Endothelial cell of umbilical vein (primary cell): ENCODE results near the gene ZNF407. TPM values are rescaled to one million over a fixed set of nuclear protein-coding genes. Genes with fewer than 3 reads are reported as not detected.

Experiments
- BruUV-seq: library from RNA; stranded (reverse); fragments of 400-500 nt; replicated peaks from 2 replicates; lab custom pipeline; 2021; lab: Mats Ljungman, UMichigan
- CTCF ChIA-PET: fragments of 300-600, 350-600 bp; sonication (Branson Sonifier 250); formaldehyde crosslinking; loops from one replicate; lab custom pipeline; 2021; ENCODE audit warnings: antibody characterized with exemption, inconsistent platforms; lab: Charles Lee
- POLR2A ChIA-PET: fragments of 300-600, 350-600 bp; sonication (Branson Sonifier 250); formaldehyde crosslinking; loops from one replicate; lab custom pipeline; 2021; ENCODE audit warnings: antibody characterized with exemption, inconsistent platforms; lab: Charles Lee
- DNase-seq: peaks from one replicate; pipeline ENCODE4 v3.0.0-alpha.2; 2011; ENCODE audit warnings: low read depth, low spot score
- FAIRE-seq: peaks from 2 replicates; lab custom pipeline; 2011; peaks lifted over from hg19 to GRCh38; lab: Jason Lieb, UNC
- H2AFZ ChIP-seq: 2 replicates; pipeline ENCODE4 v1.6.0; 2012; ENCODE audit warnings: low read depth, low read length, control low read depth, inconsistent platforms
- H3K27ac ChIP-seq: 2 replicates; pipeline ENCODE4 v1.5.1; 2011; ENCODE audit warnings: low read depth, mild to moderate bottlenecking, control low read depth, low read length, moderate library complexity; ENCODE audit not compliant: insufficient read depth
- H3K27me3 ChIP-seq, 2 experiments: 2 replicates each; pipeline versions ENCODE4 v1.6.0 to v1.6.1; 2011; ENCODE audit warnings: low read length in 2 of 2, mixed read lengths in 1 of 2; ENCODE audit not compliant: control insufficient read depth in 2 of 2, insufficient read depth in 2 of 2
- H3K36me3 ChIP-seq, 2 experiments: 2 replicates in 1 of 2; 3 replicates in 1 of 2; pipeline ENCODE4 v1.5.1; 2011; ENCODE audit warnings: low read length in 2 of 2, mild to moderate bottlenecking in 1 of 2, moderate library complexity in 1 of 2; ENCODE audit not compliant: control insufficient read depth in 2 of 2, insufficient read depth in 2 of 2; ENCODE audit errors: extremely low read depth in 1 of 2
- H3K4me1 ChIP-seq: 3 replicates; pipeline ENCODE4 v1.5.1; 2011; ENCODE audit warnings: mild to moderate bottlenecking, low read length; ENCODE audit not compliant: control insufficient read depth, insufficient read depth; ENCODE audit errors: extremely low read depth
- H3K4me2 ChIP-seq: 2 replicates; pipeline ENCODE4 v1.6.1; 2011; ENCODE audit warnings: low read length, control low read depth, mixed read lengths; ENCODE audit not compliant: insufficient read depth
- H3K4me3 ChIP-seq, 3 experiments: fragments of 200-600 bp in 1 of 3; sonication (generic), shearing (Covaris generic) in 1 of 3; replicated peaks in 1 of 3; 2 replicates each; pipeline ENCODE4 v1.5.1; 2011 to 2016; ENCODE audit warnings: control low read depth in 3 of 3, low read length in 3 of 3, mild to moderate bottlenecking in 2 of 3, inconsistent platforms in 1 of 3, low read depth in 1 of 3, moderate library complexity in 1 of 3; ENCODE audit not compliant: insufficient read depth in 1 of 3
- H3K79me2 ChIP-seq: 2 replicates; pipeline ENCODE4 v1.6.0; 2012; ENCODE audit warnings: low read length, inconsistent platforms; ENCODE audit not compliant: control insufficient read depth, insufficient read depth
- H3K9ac ChIP-seq: replicated peaks from 2 replicates; pipeline ENCODE3; 2011; ENCODE audit warnings: low read length, control low read depth; ENCODE audit not compliant: insufficient read depth; ENCODE audit errors: extremely low read depth
- H3K9me1 ChIP-seq: replicated peaks from 3 replicates; pipeline ENCODE4 v1.6.0; 2011; ENCODE audit warnings: mild to moderate bottlenecking, low read length; ENCODE audit not compliant: control insufficient read depth, insufficient read depth; ENCODE audit errors: extremely low read depth
- H3K9me3 ChIP-seq: replicated peaks from 2 replicates; pipeline ENCODE4 v1.5.1; 2012; ENCODE audit warnings: low read length, inconsistent platforms; ENCODE audit not compliant: control insufficient read depth, insufficient read depth
- H4K20me1 ChIP-seq: replicated peaks from 2 replicates; pipeline ENCODE3; 2011; ENCODE audit warnings: mild to moderate bottlenecking, low read length; ENCODE audit not compliant: control insufficient read depth, insufficient read depth; ENCODE audit errors: extremely low read depth
- EZH2 ChIP-seq: IDR thresholded peaks from 2 replicates; pipeline ENCODE4 v1.6.1; 2012; ENCODE audit warnings: borderline replicate concordance, low read depth, mild to moderate bottlenecking, moderate library complexity, low read length, inconsistent platforms; ENCODE audit not compliant: severe bottlenecking
- FOS ChIP-seq: IDR thresholded peaks from 2 replicates; pipeline ENCODE4 v1.6.1; 2011; ENCODE audit warnings: mild to moderate bottlenecking, low read length, moderate library complexity, borderline replicate concordance; ENCODE audit not compliant: insufficient read depth
- JUN ChIP-seq: IDR thresholded peaks from 2 replicates; pipeline ENCODE4 v1.6.1; 2011; ENCODE audit warnings: borderline replicate concordance, low read depth; ENCODE audit not compliant: insufficient read length, insufficient read depth
- POLR2A ChIP-seq: IDR thresholded peaks from 2 replicates; pipeline ENCODE4 v1.6.1; 2012; ENCODE audit warnings: low read depth, mild to moderate bottlenecking, control low read depth, low read length
- POLR2AphosphoS5 ChIP-seq: IDR thresholded peaks from 2 replicates; pipeline ENCODE4 v1.6.1; 2012; ENCODE audit warnings: low read depth, mild to moderate bottlenecking, control low read depth, low read length, moderate library complexity; ENCODE audit not compliant: insufficient read depth
- dilution Hi-C: fragments of 300-500 bp; cut with MboI; formaldehyde crosslinking; loops from one replicate; pipeline ENCODE4 v1.15.0; 2019; ENCODE audit warnings: low sequenced_read_pairs; ENCODE audit not compliant: extremely low pct_ligation_motif_present
- intact Hi-C: fragments of 100-400 bp; cut with micrococcal nuclease; formaldehyde crosslinking; loops from one replicate; pipeline ENCODE4 v1.10.0; 2022
- polyA plus RNA-seq, 4 experiments: library from polyadenylated mRNA; depleted of rRNA in 3 of 4; stranded (reverse) in 3 of 4; unstranded in 1 of 4; fragments of >200 nt; gene quantifications; 2 replicates each; pipeline versions ENCODE4 v1.2.1 to v1.2.3, GENCODE V29; 2011 to 2012; ENCODE audit warnings: missing spikeins in 1 of 4
- total RNA-seq: library from RNA; stranded (reverse); gene quantifications from 2 replicates; pipeline ENCODE4 v1.2.3, GENCODE V29; 2021
- TF ChIP-seq, protein P1 (sequence below), 2 donors: IDR thresholded peaks; 1 replicate in 1 of 2; 2 replicates in 1 of 2; pipeline ENCODE4 v1.5.1; 2011; ENCODE audit warnings: low read length in 2 of 2, mild to moderate bottlenecking in 2 of 2, moderate library complexity in 2 of 2, control low read depth in 1 of 2, inconsistent platforms in 1 of 2, low read depth in 1 of 2; ENCODE audit not compliant: insufficient read depth in 1 of 2; ENCODE audit errors: extremely low read depth in 1 of 2
- TF ChIP-seq, protein P2 (sequence below): IDR thresholded peaks from 2 replicates; pipeline ENCODE4 v1.6.1; 2011; ENCODE audit not compliant: insufficient read depth, insufficient read length

ZNF407 gene
- total and polyA plus RNA-seq, 2 donors (not counting 3 experiments of a cell fraction or from before 2014, with no cell fraction given): 3.8 to 20.1 TPM

DNA sequence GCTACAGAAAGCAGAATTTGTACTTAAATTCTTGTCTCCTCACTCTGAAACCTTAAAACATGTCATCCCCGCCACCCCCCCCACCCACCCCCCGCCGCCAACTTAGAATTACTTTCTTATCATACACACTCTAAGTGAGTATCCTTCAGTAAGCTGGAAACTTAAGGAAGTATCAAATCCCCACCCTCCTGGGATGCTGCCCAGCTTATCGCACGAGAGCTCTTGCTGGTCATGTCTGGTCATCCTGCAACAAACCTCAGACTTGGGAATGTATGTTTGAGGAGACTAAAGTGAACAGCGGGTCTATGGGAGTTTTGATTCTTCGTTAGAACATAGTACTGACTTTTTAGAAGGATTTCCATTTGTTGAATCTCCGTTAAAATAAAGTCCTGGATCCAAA, 408.0 kb downstream of the ZNF407 start:
- TF ChIP-seq, protein P1, sequence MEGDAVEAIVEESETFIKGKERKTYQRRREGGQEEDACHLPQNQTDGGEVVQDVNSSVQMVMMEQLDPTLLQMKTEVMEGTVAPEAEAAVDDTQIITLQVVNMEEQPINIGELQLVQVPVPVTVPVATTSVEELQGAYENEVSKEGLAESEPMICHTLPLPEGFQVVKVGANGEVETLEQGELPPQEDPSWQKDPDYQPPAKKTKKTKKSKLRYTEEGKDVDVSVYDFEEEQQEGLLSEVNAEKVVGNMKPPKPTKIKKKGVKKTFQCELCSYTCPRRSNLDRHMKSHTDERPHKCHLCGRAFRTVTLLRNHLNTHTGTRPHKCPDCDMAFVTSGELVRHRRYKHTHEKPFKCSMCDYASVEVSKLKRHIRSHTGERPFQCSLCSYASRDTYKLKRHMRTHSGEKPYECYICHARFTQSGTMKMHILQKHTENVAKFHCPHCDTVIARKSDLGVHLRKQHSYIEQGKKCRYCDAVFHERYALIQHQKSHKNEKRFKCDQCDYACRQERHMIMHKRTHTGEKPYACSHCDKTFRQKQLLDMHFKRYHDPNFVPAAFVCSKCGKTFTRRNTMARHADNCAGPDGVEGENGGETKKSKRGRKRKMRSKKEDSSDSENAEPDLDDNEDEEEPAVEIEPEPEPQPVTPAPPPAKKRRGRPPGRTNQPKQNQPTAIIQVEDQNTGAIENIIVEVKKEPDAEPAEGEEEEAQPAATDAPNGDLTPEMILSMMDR (IDR thresholded peaks at IDR 0.05; ENCODE audit: extremely low read depth in 1 of 2, insufficient read depth in 1 of 2, low read depth in 1 of 2, low read length in 2 of 2): no peak
- TF ChIP-seq FOS: no peak
- no TSS peak for BruUV-seq
- H3K36me3 ChIP-seq: no peaks in the 10 kb centered on the region
- no peaks in the 10 kb centered on the region for H3K79me2 ChIP-seq
- no peak overlapping the region for H3K9ac ChIP-seq
- H3K9me3 ChIP-seq: no peaks in the 10 kb centered on the region
- no peak for FAIRE-seq
- no peak overlapping the region for H3K4me3 ChIP-seq
- H3K27me3 ChIP-seq: no peaks in the 10 kb centered on the region
- intact Hi-C loops (no loop called here), dilution Hi-C loops (no loop called here)
- no peaks in the 10 kb centered on the region for H4K20me1 ChIP-seq
- H3K9me1 ChIP-seq: no peaks in the 10 kb centered on the region
- POLR2A ChIA-PET: no interaction called here
- no peak overlapping the region for H3K4me2 ChIP-seq
- CTCF ChIA-PET: interaction anchor here (0.7 to 2.6 kb wide), 5 partner anchors 9 to 131 kb away, joined by 3 to 10 read pairs (median 3); no protein-coding TSS in a partner anchor
- no peak overlapping the region for H3K27ac ChIP-seq
- DNase-seq: no peak
- H2AFZ ChIP-seq: no peak overlapping the region
- H3K4me1 ChIP-seq: no peaks in the 10 kb centered on the region

DNA sequence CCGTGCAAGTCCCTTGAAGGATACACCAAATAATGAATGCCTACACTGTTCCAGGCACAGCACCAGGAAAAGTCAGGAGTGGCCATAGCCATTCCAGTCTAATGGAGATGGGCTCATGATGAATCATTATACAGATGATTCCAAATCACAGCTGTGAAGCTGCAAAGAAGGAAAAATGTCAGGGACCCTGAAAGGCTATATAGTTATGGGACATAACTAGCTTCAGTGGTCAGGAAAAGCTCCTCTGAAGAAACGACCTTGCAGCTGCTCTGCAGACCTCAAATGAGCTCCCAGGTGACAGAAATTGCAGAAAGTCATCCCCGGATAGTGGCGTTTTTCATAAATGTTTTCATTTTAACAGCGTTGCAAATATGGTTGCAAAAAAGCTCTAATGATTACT, 410.5 kb downstream of the ZNF407 start:
- Histone ChIP-seq H3K27ac (no peak overlapping the region), H3K9me3 (no peaks in the 10 kb centered on the region), H3K4me2 (no peak overlapping the region), H3K27me3 (no peaks in the 10 kb centered on the region), H2AFZ (no peak overlapping the region), H4K20me1 (no peaks in the 10 kb centered on the region), H3K4me3 (no peak overlapping the region), H3K4me1 (no peaks in the 10 kb centered on the region), H3K79me2 (no peaks in the 10 kb centered on the region), H3K9ac (no peak overlapping the region), H3K9me1 (no peaks in the 10 kb centered on the region), H3K36me3 (no peaks in the 10 kb centered on the region)
- intact Hi-C loops: no loop called here
- CTCF ChIA-PET: interaction anchor here (1.0 kb wide), 1 partner anchor 33 kb away, joined by 5 read pairs; no protein-coding TSS in a partner anchor
- POLR2A ChIA-PET: no interaction called here
- no peak for TF ChIP-seq JUN
- TF ChIP-seq POLR2A: no peak
- no peak for TF ChIP-seq POLR2AphosphoS5
- no peak for TF ChIP-seq EZH2
- TF ChIP-seq, protein P2, sequence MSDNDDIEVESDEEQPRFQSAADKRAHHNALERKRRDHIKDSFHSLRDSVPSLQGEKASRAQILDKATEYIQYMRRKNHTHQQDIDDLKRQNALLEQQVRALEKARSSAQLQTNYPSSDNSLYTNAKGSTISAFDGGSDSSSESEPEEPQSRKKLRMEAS: no peak
- dilution Hi-C loops: no loop called here
- no peak for DNase-seq
- no TSS peak for BruUV-seq
- no peak for FAIRE-seq
